ENCODE results near the gene HPDL.

GRCh38 chr1:45353685-45354084 lies 27.0 kb downstream of the HPDL start:
- no peak for TF ChIP-seq CTCF (IDR thresholded peaks at IDR 0.05; ENCODE audit: insufficient read depth, low read depth, low read length)
- TF ChIP-seq EZH2 (IDR thresholded peaks at IDR 0.05; ENCODE audit: insufficient read depth, low read length): no peak

Measured in astrocyte (in vitro differentiated cells and primary cell).